NK-92 treated with Interleukin-12 subunit alpha and Interleukin-12 subunit beta, amount 100 ng/mL, for 24 hours (cell line): Measurements from ENCODE around the gene NFKB2.

ENCODE experiments used
- DNase-seq: peaks from one replicate; lab custom pipeline; 2025; lab: John Stamatoyannopoulos, UW

NFKB2 gene

DNA sequence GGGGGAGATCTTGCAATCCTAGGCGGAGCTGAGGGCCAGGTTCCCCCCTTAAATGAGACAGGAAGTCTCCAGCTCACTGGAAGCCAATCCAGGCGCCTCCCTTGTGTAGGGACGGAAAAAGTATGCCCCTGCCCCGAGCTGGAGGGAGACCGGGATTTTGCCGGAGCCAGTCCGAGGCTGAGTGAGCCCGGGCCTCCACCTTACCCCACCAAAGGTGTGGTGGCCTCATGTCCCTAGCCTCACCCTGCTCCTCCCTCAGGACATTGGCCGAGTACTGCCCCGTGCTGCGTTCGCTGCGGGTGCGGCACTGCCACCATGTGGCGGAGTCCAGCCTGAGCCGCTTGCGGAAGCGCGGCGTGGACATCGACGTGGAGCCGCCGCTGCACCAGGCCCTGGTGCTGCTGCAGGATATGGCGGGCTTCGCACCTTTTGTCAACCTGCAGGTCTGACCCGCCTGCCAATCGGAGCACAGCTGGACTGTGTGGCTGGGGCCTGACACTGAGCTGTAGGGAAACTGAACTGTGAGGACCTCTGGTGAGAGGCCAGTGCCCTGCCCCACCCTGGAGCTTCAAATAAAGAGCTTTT is 27.1 kb downstream of the NFKB2 start:
- DNase-seq = peak; percentile 40

DNA sequence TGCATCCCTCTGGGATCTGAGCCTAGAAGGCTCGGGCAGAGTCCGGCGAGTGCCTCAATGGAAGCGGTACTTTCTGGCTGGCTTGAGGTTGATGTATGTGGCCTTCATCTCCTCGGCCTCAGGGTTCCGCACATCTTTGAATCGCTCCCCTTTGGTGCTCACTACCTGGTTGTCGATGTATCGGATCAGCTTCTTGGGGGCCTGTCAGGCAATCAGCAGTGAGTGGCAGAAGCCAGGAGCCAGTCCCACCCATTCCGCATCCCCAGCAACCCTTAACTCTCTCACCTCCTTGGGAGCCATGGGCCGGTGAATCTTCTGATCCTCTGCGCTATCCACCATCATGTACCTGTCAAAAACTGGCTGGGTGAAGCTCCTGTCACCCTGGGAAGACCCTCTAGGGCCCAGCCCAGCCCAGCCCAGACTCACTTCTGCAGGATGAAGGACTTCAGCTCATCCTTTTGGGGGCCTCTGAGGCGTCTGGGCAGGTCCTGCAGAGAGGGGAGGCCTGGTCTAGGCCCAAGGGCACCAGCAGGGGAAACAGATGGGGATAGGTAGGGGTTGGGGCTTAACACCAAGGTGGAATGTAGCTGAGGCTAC is 28.0 kb downstream of the NFKB2 start:
- no peak for DNase-seq

DNA sequence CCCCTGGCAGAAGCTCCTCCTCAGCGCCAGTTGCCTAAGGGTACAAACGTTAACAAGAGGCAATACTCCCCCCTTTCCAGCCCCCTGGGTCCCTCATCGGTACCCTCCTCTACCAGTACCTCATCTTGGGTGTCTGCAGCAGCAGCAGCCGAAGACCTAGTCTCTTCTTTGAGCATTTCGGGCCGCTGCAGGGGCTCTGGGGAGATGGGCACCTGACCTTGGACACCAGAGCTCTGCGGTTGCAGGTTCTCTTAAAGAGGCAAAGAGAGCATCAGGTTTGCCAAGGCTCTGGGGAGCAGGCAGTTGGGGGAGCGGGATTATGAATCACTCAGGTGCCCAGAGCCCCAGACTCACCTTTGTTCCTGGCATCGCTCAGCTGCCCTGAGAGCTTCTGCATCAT is 28.6 kb downstream of the NFKB2 start:
- no peak for DNase-seq

DNA sequence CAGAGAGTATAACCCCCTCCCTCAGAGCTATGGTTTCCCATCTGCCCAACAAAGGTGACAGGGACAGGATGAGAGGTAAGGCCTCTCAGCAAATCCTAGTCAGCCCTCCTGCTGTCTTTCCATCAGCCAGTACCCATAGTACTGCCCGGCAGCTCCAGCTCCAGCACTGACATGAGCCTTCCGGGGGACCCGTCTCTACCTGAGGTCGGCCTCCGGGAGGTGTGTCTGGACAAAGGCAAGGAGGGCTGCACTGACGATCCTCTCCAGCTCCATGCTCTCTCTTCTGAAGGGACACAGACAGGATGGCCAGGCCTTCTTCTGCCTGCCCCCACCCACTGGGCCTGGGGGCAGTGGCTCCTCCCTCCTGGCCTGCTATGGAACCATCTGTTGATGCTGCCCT is 29.4 kb downstream of the NFKB2 start:
- DNase-seq = no peak

DNA sequence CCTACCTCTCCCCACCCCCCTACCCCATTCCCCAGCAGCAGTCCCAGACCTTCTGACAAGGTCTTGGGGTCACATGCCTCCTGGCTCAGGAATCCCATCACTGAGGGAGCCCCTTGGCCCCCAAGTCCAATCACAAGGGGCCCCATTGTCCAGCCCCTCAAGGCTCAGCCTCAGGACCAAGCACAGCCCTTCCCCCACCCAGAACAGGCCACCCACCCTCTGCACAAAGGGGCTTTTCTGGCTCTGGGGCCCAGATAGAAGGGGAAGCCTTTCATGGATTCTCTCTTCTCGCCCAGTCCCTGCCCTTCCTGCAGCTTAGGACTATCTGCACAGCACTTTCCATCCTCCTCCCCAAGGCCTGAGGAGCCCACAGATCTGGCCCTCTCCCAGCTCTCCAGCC is 29.9 kb downstream of the NFKB2 start:
- no peak for DNase-seq

DNA sequence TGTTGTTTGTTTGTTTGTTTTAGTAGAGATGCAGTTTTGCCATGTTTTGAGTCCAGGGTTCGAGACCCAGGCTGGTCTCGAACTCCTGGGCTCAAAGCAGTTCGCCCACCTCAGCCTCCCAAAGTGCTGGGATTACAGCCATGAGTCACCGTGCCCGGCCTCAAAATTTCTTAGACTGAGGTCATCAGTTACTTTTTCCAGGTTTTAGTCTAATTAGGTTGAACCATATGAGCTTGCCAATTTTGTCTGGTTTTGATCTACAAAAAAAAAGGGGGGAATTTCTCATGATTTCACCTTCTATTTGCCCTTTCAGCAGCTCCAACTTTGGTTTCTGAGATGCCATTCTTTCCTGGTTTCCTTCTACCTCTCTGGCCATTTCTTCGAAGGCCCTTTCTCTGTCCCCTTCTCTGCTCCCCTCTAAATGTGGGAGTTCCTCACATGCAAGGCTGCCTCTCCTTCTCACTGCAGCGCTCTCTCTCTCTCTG is 31.3 kb downstream of the NFKB2 start:
- DNase-seq = no peak

DNA sequence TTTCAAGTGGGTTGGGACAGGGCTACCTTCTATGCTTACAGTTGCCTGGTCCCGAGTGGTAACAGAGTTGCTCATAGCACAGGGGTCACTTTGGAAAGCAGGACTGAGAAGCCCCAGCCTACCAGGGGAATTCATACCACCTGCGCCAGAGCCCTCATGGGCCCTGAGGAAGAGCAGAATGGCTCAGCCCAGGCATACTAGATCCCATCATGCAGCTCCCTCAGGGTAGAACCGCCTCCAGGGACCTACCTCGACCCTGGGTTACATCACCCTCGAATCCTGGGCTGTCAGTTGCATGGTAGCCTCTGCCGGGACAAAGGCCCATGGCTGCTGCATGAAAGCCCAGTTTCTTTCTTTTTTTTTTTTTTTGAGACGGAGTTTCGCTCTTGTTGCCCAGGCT is 34.0 kb downstream of the NFKB2 start:
- DNase-seq = no peak

DNA sequence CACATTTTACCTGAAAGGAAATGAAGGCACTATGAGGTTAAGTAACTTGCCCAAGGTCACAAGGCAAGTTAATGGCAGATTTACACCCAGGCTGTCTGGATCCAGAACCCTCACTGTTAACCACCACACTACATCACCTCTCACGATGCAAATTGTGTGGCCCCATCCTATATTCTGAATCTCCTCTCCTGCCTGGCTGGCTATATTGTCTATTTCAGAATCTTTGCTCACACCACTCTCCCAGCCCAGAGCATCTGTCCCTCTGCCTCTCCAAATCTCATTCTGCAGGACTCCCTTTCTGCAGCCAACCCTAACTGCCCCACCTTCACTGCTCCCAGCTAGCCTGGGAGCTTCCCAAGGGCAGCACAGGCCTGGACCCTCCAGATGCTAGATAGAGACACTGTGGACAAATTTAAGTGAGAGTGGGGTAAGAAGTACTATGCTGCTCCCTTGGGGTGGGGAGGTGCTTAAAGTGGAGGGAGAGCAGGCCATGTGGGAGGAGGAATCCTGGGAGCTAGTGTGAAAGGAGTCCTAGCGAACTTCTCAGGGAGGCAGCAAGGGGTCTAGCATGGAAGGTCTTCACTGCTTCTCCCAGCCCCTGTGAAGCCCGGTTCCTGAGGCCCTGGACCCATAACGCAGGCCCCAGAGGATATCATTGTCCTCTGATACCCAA is 36.1 kb downstream of the NFKB2 start:
- DNase-seq = no peak

DNA sequence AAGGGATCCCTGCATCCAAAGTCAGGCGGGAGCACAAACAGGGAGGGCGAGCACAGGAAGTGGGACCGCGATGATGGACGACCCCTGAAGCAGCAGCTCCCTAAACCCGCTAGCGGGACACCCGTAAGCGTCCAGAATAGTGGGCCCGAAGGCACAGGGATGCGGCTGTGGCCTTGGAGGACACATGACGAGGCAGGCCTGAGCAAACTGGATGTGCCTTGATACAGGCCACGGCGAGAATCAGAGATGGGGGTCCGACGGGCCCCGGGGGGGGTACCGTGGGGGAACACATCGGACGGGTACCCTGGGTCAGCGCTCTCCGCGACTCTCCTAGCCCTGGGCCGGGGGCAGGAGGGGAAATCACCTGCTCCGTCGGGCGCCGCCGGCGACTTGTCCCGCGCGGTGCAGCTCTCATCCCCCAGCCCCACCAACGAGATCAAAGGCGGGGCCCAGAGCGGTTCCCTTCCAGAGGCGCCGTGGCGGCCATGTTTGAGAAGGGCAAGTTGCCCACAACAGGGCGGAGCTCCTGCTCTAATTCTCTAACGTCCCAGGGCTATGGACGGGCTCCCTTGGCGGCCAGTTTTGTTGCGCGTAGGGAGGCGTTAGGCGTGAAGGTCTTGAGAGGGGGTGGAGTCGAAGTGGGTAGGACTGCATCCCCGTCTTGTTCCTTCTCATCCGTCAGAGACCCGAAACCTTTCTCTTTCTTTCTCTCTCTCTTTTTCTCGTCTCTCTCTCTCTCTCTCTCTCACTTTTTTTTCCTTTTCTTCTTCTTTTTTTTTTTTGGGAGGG is 36.9 kb downstream of the NFKB2 start, which contains the start of gene CUEDC2:
Gene CUEDC2 (minus strand): TSS at position 413 of the 789 bp plus-strand sequence. CDS start 7,386 bp downstream, outside the sequence.
- peak; percentile 87 for DNase-seq

DNA sequence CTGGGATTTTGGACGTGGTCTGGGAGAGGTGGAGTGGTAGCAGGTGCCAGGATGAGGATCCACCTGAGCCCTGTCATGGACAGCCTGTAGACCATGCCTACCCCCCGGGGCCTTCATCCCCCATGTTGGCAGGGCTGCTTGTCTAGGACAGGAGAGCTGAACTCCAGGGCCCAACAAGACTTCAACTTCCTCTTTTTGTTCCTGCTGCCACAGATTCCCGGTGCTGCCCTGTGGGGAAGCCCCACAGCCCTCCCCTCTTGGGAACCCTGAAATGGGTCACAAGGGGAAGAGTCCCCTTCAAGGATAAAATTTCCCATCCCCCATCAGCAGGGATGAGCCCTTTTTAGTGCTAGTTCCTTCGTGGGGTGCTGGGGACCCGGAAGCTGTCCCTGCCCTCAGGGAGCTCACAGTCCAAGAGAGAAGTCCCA is 38.1 kb downstream of the NFKB2 start:
- DNase-seq = no peak

DNA sequence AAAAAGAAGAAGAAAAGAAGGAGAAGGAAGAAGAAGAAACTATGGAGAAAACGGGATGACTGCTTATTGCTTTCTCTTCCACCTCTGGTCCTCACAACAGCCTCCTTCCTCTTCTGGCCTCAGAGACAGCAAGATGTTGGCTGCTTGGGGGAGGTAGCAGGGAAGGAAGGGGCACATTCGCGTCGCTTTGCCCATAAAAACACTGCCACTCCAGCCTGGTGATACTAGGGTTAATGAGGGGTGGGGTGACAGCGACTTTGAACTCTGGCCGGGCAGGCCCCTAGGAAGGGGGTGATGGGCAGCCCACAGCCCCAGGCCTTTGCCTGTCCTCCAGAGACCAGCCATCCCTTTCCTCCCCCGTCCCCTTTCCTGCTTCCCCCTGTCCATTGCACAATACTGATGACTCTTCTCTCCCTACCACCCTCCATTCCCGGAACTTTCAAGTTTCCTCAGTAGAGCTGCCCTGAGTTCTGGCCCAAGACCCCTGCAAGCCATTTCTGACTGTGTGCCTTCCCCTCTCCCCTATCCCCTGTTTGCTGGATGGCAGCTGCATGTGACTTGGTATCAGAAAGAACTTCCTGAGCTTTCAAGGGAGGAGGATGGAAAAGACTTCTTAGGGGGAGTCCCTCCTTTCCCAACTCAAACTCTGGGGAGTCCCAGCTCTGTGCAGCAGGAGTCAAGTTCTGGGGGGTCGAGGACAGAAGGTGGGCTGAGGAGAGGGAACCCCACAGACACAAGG is 39.1 kb downstream of the NFKB2 start:
- DNase-seq = no peak

DNA sequence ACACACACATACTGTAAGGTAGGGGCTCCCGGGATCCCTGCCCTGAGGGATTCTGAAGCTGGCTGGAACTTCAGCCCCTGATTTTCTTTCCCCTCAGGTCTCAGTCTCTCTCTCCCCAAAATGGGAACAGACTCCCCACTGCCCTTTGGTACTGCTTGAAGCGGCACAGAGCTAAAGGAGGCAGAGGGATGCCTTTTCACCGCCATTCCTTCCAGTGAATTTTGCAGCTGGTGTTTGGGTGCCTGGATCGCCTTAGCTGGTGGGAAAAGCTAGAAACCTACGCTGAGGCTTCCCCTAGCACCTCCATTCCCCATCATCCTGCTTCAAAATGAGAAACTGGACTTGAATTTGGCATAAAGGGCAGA is 39.6 kb downstream of the NFKB2 start:
- no peak for DNase-seq

DNA sequence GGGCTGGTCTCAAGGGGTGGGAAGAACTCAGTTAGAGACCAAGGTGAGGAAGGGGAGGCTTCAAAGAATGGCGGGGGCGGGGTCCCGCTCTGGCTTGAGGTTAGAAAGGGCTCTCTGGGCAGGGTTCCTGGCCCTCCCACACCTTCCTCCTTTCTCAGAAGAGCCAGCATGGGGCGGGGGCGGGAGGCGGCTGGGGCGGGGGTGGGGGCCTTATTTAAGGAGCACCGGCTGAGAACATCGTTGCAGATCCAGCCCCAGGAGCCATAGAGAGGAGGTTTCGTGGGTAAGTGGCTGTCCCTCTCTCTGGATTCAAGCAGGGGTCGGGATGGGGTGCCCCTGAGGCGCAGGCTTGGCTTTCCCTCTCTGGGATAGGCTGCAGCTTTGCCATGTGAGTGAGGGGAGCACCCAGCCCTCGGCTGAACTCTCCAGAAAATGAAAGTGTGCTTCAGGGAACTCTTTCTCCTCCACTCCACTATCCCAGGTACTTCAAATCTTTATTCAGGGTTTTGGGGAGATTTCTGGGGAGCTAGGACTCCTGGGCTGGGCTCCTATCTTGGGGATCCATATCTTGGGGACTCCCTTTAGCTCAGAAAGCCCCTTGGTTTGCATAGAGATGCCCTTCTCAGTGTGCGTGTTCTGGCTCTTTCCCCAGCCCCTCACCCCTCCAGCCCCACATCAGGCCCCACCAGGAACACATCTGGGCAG is 40.2 kb downstream of the NFKB2 start:
- peak; percentile 61 for DNase-seq

DNA sequence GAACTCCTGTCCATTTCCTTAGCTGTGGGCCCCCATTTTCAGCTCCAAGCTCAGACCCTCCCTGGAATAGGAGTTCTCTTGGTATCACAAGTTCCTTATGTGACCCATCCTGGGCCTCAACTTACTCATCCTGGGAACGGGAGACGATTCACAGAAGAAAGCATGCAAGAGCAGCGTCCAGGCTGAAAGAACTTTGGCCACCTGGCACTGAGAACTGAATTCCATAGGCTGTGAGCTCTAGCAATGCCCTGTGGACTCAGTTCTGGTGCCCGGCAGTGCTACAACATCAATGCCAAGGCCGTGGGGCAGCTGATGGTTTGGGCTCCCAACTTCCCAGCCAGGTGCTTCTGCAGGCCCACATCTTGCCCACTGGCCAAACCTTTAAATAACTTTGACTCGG is 40.8 kb downstream of the NFKB2 start:
- no peak for DNase-seq

DNA sequence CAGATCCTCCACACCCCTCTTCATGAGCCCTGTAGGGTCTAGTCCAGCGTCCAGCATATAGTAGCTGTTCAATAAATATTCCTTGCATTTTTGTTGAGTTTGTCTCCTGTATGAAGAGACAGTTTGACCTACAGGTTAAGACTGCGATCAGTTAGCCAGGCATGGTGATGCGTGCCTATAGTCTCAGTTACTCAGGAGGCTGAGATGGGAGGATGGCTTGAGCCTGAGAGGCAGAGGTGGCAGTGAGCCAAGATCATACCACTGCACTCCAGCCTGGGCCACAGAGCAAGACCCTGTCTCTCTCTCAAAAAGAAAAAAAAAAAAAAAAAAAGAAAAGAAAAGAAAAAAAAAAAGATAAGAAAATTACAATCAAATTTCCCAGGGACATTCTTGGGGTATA is 42.0 kb downstream of the NFKB2 start:
- DNase-seq = no peak

DNA sequence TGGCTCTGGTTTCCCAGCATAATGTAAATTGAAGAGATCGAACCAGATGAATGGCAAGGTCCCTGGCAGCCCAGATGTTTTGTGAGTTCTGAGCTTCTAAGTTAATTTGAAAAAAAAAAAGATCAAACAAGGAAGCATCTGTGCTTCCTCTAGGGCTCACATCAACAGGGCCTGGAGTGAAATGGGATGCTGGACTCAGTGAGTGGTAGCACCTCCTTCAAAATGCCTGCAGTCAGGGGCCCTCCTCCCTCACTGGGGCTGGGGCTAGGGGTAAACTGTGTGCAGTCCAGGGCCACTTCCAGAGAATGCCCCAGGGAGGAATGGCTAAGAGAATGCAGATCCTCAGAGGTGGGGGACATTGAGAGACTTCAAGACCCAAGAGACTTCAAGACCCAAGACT is 42.9 kb downstream of the NFKB2 start:
- no peak for DNase-seq

DNA sequence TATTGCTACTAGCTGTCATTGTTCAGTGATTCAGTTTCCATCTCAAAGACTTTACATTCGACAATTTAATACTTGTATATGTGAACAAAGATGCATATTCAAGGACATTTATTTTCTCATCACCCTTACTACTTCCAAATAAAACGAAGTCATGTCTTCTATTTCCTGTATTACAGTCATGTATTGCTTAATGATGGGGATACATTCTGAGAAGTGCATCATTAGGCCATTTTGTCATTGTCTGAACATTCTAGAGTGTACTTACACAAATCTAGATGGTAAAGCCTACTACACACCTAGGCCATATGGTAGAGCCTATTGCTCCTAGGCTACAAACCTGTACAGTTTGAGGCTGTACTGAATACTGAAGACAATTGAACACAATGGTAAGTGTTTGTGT is 49.3 kb downstream of the NFKB2 start:
- no peak for DNase-seq

DNA sequence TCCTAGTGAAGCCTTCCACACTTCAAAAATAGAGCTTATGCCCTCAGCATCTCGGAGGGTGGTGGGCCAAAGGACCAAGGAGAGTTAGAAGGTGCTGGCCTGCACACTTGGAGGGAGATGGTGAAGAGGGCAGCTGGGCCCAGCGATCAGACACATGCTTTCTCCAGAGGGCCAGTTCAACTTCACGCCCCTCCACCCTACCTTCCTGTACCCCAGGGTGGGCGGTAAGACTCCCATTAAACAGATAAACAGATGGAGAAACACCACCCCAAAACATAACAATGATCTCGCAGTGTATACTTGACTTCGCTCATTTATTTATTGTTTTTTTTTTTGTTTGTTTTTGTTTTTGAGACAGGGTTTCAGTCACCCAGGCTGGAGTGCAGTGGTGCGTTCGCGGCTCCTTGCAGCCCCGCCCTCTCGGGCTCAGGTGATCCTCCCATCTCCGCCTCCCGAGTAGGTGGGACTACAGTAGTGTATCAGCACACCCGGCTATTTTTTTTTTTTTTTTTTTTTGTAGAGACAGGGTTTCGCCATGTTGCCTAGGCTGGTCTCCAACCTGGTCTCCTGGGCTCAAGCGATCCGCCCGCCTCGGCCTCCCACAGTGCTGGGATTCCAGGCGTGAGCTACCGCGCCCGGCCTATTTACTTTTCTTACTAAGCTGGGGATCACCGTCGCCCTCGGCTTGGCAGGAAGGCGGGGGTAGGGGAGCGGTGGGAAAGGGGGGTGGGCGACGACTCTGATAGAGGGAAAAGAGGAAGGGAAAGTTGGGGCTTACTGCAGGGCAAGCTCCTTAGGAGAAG is 54.0 kb downstream of the NFKB2 start:
- DNase-seq = peak; percentile 73

DNA sequence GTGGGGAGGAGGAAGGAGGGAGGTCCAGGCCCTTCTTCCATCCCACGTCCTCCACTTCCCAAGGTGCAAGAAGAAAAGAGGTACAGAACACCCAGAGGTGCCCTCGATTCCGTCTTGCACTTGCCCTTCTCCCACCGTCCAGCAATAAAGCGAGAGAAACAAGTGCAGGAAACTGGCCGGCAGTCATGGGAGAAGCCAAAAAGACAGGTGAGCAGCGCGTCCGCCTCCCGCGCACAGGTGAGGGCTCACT is 54.5 kb downstream of the NFKB2 start:
- no peak for DNase-seq

DNA sequence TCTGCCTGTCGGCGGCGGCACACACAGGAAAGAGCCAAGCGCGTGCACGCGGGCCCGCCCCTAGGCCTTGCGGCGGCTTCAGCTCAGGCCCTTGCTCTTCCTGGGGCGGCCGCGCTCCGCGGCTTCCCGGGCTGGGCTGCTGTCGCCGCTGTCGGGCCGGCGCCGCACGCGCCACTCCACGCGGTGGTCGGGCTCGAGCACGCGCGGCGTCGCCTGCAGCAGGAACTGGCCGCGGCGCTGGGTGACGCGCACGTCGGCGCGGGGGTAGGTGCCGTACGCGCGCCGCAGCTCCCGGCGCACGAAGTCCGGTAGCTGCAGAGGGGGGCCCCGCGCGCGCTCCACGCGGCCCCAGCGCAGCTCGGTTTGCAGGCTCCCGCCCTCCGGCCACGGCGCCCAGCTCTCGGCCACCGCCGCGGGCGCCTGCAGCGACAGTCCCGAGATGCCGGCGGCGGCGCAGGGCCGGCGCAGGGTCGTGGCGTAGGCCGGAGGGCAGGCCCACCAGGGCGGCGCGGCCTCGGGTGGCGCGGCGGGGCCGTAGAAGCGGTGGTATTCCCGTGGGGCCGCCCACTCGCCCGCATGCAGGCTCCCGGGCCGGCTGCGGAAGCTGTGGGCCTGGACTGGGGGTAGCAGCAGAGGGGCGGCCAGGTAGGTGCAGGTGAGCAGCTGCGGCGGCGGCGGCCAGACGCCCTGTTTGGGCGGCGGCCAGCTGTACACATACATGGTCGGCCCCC is 55.0 kb downstream of the NFKB2 start:
- peak; percentile 81 for DNase-seq
